HG03460 (cell line): ENCODE results near the gene PCDH1.

Experiments used
- ATAC-seq: cut with Tn5 transposase; IDR thresholded peaks from one replicate; pipeline ENCODE4 v1.9.1; 2021; ENCODE audit not compliant: unreplicated experiment

The PCDH1 gene

DNA sequence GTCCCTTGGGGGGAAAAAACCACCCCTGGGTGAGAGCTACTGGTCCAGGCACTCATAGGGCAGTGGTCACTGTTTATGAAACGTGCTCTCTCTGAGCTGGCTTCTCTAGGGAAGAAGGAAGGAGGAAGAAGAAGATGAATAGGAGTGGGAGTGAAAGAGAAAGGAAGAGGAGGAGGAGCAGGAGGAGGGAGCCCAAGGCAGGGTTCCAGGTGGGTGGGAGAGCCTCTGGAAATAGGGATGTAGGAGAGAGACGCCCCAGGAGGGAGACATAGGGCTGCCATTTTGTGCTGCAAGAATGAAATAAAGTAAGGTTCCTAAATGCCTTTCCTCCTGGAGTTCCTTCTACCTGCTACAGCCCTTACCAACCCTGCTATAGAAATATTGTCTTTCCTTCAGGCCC, 65.7 kb downstream of the PCDH1 start:
- ATAC-seq = no peak

DNA sequence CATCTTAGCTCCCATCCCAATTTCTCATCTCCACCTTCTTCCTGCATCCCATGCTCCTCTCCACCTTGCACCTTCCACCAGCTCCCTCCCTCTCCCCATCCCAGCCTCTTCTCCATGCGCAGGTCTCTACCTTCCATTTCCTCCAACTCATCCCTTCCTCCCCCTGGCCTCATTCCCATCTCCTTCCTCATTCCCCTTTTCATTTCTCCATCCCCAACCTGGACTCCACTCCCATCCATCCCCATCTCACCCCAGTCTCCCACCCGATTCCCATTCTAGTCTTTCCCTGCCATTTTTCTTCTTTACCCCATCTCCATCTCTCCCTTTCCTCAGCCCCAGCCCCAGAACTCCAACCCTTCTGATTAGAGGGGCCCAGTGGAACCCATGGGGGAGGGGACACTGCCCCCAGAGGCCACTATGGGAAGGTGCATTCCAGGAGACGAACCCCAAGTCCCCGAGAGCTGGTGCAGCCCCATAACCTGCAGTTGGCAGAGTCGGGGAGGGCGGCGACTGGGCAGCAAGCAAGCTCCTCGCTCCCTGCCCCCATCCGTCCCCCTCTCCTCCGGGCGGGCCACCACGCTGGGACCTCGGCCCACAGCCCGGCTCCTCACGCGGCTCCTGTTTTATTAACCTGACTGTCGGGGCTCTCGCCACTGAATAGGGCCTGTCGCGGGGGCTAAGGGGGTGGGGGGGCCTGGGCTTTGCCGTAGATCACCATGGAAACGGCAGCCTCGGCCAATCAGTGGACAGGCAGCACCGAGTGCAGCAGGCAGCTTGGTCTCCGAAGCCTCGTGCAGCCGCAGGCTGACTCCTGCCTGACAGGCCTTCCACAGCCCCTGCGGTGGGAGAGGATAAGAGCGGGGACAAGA, 66.7 kb downstream of the PCDH1 start:
- ATAC-seq = no peak

DNA sequence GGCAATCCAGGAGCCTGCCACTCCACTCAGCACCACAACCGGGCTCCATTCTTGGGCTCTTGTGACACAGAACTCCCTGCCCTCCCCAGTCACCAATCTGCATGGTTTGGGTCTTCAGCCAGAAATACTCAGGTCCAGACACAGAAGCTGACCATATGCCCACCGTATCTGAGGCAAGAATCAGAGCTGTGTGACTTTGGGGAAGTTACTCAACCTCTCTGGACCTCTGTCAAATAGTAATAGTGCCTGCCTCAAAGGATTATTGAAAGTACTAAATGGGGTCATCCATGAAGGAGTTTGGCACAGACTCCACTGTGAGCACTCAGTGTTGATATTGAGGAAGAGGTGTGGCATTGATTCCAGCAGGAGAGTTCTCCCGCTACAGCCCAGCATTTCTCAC, 67.5 kb downstream of the PCDH1 start:
- no peak for ATAC-seq

DNA sequence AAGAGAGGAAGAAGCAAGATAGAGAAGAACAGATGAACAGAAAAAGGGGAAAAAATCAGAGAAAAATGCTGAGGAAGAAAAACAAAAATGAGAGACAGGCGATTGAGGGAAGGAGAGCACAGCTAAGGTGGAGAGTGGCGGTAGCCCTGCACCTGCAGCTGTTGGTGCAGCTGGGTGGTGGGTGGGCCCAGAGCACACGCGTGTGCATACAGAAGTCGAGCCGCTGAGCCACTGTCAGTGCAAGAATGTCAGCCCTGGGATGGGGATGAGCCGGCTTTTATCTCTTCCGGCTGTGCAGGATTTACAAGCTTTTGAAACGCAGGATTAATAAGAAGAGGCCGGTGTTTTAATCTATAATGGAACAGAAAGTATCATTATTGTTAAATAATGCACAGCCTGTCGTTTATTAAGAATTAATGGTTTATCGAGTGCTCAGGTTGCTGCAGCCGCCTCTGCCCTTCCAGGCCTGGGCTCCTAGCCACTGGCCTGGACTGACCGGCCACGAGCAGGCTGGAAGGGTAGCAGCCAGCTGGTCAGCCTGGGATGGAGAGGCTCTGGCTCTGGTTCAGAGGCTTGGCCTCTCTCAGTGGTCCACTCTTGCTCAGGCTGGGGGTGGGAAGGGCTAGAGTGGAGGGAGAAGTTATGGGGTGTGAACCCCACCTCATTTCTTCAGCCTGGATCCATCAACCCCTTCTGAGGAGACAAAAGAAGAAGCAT, 68.7 kb downstream of the PCDH1 start:
- no peak for ATAC-seq

DNA sequence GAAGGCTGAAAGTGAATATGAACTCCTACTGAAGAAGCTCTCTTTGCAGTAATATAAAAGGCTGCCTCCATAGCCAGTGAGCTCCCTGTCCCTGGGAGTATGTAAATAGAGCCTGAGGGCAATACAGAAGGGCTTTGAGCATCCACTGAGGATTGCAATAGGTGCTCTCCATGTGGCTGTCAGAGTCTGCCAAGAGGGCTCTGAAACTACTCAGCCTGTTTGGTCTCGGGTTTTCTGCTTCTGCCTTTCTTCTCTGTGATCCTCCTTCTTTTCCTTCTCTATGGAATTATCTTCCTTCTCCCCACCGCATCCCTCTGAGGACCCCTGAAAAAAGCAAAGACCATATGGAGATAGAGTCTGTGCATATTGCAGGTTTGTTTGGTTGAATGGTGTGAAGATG, 69.4 kb downstream of the PCDH1 start:
- no peak for ATAC-seq

DNA sequence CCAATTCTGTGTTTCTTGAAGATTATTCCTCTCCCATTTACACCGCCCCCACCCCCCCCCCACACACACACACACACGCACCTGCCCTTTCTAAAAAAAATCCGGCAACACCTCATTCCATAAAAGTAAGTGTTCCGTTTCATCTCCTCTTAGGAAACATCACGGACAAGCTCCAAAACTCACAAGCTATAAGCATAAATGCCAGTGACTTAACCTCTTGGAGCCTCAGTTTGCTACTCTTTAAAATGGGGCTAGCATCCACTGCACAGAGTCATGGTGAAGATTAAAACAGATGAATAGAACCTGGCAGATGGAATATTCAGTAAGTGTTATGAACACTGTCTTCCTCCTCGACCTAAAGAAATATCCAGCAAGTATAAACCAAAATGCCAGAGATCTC, 70.5 kb downstream of the PCDH1 start:
- no peak for ATAC-seq

DNA sequence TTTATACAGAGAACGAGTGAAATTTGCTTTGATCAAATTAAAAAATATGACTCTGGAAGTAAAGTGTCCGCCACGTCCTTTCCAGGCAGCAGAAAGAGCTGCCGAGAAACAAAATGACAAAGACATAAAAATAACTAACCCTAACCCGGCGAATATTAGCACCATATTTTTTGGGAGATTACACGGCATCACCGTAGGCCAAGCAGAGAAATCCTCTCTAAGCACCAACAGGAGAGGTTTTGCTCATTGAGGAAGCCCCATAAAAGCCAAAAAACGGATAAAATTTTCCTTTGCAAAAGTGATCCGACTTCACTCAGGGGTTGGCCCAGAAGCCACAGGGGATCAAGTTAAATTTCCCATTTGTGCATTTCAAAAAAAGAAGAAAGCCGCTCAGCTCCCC, 70.9 kb downstream of the PCDH1 start:
- no peak for ATAC-seq

DNA sequence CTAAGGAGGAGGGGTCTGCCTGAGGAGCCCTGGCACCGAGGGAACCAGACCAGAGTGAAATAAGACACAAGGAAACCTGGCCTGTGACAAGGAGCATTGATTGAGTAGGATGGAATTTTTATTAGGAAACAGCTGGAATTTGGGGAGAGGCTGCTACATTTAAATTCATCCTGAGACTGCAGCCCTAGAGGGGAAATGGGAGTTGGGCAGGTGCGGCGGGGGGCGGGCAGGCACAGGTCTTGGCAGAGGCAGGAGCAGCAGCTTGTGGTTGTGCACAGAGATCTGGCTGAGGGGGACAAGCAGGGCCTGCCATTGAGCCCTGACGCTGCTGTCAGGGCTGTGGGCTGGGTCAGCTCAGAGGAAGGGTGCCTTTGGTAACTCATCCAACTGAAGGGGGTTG, 71.6 kb downstream of the PCDH1 start:
- no peak for ATAC-seq

DNA sequence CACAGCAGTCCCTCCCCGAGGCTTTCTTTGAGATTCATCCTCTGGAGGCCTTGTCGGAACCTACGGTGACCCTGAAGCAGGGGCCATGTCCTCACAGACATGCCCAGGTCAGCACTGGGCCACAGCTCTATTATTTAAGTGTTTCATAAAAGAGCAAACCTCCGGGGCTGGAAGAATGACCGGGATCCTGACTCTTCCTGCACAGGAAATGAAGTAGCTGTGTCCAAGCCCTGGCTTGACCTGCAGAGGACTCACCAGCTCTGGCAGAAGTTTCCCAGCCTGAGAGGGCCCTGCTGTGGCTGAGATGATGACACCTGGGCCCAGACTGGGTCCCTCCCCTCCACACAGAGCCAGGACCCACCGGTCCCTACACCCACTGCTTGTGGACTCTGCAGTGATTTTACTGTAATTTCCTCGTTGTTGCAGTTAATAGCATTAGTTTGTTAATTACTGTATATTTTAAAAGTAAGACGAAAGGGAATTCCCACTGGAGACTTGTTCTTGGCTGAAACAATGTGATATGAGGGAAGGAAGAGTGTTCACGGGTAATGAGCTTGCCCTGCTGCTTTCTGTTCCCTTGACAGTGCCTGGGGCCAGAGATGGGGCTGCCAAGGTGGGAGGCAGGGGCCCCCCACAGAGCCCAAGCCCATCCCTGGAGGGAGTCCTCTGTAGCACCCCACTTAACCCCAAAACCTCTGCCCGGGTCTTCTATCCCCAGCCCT, 72.2 kb downstream of the PCDH1 start:
- ATAC-seq = no peak

DNA sequence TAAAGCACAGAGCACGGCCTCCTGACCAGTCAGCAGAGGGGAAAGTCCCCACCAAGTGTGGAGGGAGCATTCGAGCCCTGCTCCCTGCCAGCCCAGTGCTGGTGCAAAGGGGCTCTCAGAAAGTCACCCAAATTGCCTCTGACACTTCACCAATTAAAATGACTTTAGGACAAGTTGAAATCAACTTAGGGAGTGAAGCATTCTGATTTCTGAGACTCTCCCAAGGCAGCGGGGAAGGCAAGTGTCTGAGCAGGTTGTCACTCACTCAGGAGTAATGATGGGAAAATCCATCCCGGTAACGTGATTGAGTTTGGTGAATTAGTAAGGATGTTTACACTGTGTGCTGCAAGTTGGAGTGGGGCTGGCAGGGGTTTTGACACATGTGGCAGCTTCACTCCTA, 73.7 kb downstream of the PCDH1 start:
- no peak for ATAC-seq
